Islet precursor cell (in vitro differentiated cells): ENCODE measurements around the gene MYO18A.
"Not testable (repeated sequence)": the region's sequence is repeated elsewhere in the genome, so short reads cannot be mapped to it uniquely, and the experiment has no call there.

ENCODE experiments used
- DNase-seq: peaks from one replicate; pipeline ENCODE4 v3.0.0-alpha.2; 2018

MYO18A gene

GRCh38 chr17:29180034-29180787, at the start of gene MYO18A:
Gene MYO18A, minus strand, starts transcription at chr17:29180398. Its CDS starts 13,458 bp downstream, at chr17:29166940.
- peak; percentile 94 for DNase-seq

GRCh38 chr17:29225396-29225795, 45.2 kb upstream of the MYO18A start:
- DNase-seq = no peak

- DNase-seq = not testable (repeated sequence)
These were observed 41.1 kb upstream of the MYO18A start for GRCh38 chr17:29221338-29221737.

GRCh38 chr17:29219378-29220047, 39.3 kb upstream of the MYO18A start:
- DNase-seq = peak; percentile 93

GRCh38 chr17:29216856-29217255, 36.7 kb upstream of the MYO18A start:
- peak; percentile 84 for DNase-seq

- DNase-seq = no peak
These were observed 36.0 kb upstream of the MYO18A start for GRCh38 chr17:29216181-29216580.

GRCh38 chr17:29215717-29216116, 35.5 kb upstream of the MYO18A start:
- DNase-seq = no peak

- no peak for DNase-seq
These were observed 35.0 kb upstream of the MYO18A start for GRCh38 chr17:29215174-29215573.

- no peak for DNase-seq
These were observed 34.3 kb upstream of the MYO18A start for GRCh38 chr17:29214215-29215146.

GRCh38 chr17:29212681-29213121, 32.5 kb upstream of the MYO18A start:
- no peak for DNase-seq

- DNase-seq = no peak
These were observed 32.0 kb upstream of the MYO18A start for GRCh38 chr17:29212094-29212631.

GRCh38 chr17:29210879-29211278, 30.7 kb upstream of the MYO18A start:
- no peak for DNase-seq

GRCh38 chr17:29209073-29209472, 28.9 kb upstream of the MYO18A start:
- DNase-seq = no peak

GRCh38 chr17:29207975-29208374, 27.8 kb upstream of the MYO18A start:
- DNase-seq = no peak

GRCh38 chr17:29205047-29205446, 24.8 kb upstream of the MYO18A start:
- no peak for DNase-seq

- not testable (repeated sequence) for DNase-seq
These were observed 24.0 kb upstream of the MYO18A start for GRCh38 chr17:29204068-29204804.

GRCh38 chr17:29197516-29198272, 17.5 kb upstream of the MYO18A start:
- no peak for DNase-seq

- no peak for DNase-seq
These were observed 16.7 kb upstream of the MYO18A start for GRCh38 chr17:29196769-29197515.

GRCh38 chr17:29195465-29196081, 15.4 kb upstream of the MYO18A start:
- DNase-seq = no peak

- no peak for DNase-seq
These were observed 14.5 kb upstream of the MYO18A start for GRCh38 chr17:29194669-29195068.
